T follicular helper cell (primary cell): Measurements from ENCODE around the gene SOAT1.
"Not testable (repeated sequence)": the region's sequence is repeated elsewhere in the genome, so short reads cannot be mapped to it uniquely, and the experiment has no call there.

Source experiments
- DNase-seq: peaks from one replicate; pipeline ENCODE4 v3.0.0-alpha.2; 2020; ENCODE audit warnings: low read depth

The SOAT1 gene

DNA sequence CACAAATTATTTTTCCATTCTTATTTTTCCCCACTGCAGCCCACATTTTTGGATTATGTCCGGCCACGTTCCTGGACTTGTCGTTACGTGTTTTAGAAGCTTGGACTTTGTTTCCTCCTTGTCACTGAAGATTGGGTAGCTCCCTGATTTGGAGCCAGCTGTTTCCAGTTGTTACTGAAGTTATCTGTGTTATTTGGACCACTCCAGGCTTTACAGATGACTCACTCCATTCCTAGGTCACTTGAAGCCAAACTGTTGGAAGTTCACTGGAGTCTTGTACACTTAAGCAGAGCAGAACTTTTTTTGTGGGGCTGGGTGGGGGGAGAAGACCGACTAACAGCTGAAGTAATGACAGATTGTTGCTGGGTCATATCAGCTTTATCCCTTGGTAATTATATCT, 59.9 kb downstream of the SOAT1 start:
- no peak for DNase-seq

DNA sequence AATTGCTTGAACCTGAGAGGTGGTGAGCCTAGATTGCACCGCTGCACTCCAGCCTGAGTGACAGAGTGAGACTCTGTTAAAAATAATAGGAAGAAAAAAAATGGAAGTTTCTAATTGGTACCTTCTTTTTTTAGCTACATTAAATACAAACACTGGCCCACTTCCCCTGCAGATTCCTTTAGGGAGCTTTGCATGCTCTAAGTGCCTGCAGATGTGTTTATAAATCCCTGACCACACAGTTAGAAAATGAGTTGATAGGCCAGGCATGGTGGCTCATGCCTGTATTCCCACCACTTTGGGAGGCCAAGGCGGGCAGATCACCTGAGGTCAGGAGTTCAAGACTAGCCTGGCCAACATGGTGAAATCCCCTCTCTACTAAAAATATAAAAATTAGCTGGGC, 68.0 kb downstream of the SOAT1 start:
- DNase-seq, result not testable (repeated sequence)

DNA sequence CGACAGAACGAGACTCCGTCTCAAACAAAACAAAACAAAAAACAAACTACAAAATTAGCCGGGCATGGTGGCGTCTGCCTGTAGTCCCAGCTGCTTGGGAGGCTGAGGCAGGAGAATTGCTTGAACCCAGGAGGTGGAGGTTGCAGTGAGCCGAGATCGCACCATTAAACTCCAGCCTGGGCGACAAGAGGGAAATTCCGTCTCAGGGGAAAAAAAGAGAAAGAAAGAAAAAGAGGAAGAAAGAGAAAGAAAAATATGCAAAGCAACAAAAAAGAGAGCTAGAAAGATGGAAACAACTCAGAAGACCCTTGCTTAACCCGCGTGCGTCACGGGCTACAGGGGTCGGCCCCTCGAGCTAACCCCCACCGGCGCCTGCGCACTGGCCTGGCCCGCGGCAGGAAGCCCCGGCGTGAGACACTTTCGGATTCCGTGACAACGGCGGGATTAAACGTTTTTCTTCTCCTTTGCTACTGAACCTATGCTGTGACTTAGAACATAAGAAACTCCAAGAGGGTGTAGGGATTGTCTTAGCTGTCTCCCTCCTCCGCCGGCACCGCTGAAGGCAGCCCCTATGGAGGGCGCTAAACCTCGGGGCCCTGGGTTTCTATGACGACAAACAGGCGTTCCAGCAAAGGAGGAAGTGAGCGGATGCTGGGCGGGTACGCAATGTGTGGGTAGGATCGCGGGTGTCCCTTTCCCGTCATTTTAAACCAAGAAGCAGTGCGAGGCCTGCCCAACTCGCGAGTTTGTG, 71.9 kb downstream of the SOAT1 start, which contains the start of gene AXDND1:
TSS of gene AXDND1 (plus strand) at position 630 of the 751 bp plus-strand sequence. CDS start 539 bp downstream, outside the sequence.
- peak; percentile 83 for DNase-seq

DNA sequence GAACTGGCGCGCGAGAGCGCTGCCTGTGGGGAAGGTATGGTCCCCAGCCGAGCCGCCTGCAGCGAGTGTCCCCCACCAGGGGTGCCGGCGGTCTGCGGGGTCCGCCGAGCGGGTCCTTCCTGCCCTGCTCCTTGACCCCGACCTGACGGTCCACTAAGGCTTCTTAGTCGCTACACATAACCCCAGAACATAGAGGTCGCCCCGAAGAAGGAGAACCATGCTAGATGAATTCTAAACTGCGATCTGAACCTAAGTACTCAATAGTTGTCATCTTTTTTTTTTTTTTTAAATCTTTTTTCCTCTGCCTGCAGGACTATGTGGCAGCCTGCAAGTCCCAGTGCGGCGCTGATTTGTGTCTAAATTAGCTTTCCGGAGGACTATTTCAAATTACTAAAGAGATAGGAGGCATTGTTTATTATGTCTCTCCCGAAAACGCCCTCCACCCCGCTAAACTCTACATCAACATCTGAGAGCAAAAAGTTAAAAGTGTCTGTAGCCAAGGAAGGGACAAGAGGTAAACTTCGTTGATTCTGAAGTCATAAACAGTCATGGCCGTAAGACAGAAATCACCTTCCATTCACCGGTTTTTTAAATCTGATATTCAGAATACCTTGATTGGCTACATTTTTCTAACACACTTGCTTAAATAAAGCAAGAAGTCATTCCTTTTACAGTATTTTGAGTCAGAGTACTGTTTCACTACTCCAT, 72.7 kb downstream of the SOAT1 start:
- no peak for DNase-seq

DNA sequence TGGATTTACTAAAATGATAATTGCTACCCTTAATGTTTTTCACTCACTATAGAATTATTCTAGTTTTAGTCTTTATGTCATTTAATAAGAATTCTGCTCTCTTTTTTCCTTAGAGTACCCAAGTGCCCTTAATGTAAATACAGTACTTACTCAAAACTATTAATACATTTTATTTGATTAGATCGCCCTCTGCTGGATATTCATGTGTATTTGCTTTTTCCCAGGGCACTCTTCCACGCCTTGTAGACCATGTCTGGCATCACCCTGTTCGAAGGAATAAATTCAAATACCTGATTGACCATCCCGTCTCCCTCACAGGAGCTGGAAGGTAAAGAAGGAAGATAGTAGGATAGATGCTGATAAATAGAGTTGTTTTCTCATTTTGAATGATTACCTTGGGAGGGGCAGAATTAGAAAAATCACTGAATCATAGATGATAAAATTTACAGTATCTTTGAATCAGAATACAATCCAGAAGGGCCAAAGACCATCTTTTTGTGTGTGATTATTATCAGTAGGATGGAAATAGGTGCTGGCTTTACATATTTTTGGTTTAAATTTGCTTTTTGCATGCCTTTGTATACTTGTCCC, 76.2 kb downstream of the SOAT1 start:
- DNase-seq, result no peak

DNA sequence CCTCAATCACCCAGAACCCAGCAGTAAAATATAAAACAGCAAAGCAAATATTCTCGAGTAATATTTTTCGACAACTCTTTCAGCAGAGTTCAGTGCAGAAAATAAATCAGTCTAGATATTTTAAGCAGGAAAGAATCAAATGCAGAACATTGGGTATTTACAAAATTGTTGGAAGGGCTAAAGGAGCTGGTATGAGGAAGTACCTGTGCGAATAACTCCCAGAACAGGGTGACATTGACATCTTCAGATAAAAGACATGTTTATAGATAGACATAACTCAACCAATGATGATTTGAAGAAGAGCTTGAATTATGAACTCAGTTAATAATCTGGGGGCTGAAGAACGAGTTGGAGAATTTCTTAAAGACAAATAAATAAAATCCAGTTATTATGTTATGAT, 78.6 kb downstream of the SOAT1 start:
- no peak for DNase-seq

DNA sequence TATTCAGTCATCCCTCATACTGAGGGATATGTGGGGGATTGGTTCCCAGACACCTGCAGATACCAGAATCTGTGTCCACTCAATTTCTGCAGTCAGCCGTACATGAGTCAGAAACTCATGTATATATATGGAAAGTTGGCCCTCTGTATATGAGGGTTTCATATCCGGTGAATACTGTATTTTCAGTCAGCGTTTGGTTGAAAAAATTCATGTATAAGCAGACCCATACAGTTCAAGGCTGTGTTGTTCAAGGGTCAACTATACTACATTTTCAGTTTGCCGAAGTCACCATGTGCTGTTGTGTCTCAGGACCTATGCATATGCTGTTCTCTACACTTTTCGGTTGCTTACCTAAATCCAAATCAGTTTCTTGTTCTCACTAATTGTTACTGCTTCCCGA, 82.6 kb downstream of the SOAT1 start:
- DNase-seq, result no peak

DNA sequence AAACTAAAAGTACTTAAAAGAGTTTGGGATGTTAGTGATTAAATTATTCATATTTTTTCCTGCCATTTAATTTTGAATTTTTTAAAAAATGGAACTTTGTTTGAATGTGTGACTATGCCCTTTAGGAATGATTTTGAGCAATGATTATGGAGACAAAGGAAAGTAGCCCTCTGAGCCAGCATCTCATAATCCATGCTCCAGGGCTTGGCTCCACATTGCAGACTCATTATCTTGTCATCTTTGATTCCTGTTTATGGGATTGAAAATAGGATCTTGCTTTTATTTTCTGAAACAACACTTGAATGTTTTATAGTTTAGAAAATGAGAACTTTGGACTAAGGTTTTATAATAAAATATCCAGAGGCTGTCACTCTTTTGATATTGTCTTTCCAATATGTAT, 86.7 kb downstream of the SOAT1 start:
- DNase-seq, result no peak

DNA sequence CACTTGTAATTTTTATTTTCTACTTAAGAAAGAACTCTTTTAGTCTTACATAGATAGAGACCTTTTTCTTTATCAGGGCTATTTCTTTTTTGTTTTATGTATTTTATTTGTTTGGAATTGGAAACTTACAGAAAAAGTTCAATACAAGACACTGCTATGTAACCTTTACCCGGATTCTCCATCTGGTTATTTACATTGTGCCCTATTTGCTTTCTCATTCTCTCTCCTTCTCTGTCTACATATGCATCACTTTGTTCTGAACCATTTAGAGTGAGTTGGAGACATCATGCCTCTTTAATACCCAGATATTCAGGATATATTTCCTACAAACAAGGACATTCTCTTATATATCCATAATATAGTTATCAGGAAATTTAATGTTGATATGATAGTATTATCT, 90.4 kb downstream of the SOAT1 start:
- no peak for DNase-seq

DNA sequence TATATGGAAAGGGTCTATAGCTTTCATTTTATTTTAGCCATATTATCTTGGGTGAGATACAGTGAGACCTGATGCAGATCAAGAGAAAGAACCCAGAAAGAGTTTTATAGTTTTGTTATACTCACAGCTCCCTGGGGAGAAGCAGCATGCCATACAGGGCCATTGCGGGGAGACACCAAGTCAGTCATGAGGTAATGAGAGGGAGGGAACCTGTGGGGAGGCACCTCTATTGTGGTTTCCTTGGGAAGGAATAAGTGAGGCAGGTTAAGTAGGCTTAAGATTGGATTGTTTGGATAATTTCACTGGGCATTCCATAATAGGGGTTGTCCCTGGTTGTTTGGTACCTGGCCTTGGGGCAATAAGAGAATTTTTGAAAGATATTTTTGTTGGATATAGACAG, 91.9 kb downstream of the SOAT1 start:
- DNase-seq, result no peak

DNA sequence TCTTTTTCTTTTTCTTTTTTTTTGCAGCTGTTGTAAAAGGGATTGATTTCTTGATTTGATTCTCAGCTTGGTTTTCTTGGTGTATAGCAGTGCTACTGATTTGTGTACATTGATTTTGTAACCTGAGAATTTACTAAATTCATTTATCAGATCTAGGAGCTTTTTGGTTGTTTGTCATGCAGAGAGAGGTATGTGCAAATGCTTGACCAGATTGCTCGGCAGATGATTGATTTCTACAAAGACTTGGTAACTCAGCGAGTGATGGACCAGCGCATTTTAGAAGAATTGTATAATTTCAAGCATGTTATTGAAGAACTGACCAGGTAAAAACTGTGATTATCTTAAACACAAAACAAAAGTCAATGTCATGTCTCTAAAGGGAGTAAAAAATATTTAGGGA, 100.1 kb downstream of the SOAT1 start:
- DNase-seq, result no peak

DNA sequence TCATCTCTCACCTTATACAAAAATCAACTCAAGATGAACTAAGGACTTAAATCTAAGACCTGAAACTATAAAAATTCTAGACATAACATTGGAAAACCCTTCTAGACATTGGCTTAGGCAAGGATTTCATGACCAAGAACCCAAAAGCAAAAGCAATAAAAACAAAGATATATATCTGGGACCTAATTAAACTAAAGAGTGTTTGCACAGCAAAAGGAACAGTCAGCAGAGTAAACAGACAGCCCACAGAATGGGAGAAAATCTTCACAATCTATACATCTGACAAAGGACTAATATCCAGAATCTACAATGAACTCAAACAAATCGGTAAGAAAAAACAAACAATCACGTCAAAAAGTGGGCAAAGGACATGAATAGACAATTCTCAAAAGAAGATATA, 105.8 kb downstream of the SOAT1 start:
- DNase-seq, result not testable (repeated sequence)
